Left ventricle myocardium inferior (tissue), 1 donor: ENCODE data around the gene NCS1. TPM values are rescaled to one million over a fixed set of nuclear protein-coding genes. Genes with fewer than 3 reads are reported as not detected.

Experiments
- DNase-seq: peaks from one replicate; pipeline ENCODE4 v3.0.0-alpha.2; 2020
- H3K27ac ChIP-seq: fragments of 200-600 bp; replicated peaks from 2 replicates; pipeline ENCODE4 v1.8.0; 2021
- H3K27me3 ChIP-seq: fragments of 200-600 bp; 2 replicates; pipeline ENCODE4 v1.8.0; 2021; ENCODE audit warnings: low read depth
- H3K36me3 ChIP-seq: fragments of 200-600 bp; 2 replicates; pipeline ENCODE4 v1.8.0; 2021
- H3K4me1 ChIP-seq: fragments of 200-600 bp; 2 replicates; pipeline ENCODE4 v1.8.0; 2021
- H3K4me3 ChIP-seq: fragments of 200-600 bp; 2 replicates; pipeline ENCODE4 v1.8.0; 2021; ENCODE audit warnings: mild to moderate bottlenecking, moderate library complexity
- H3K9me3 ChIP-seq: fragments of 200-600 bp; replicated peaks from 2 replicates; pipeline ENCODE4 v1.8.0; 2021
- CTCF ChIP-seq: fragments of 200-600 bp; IDR thresholded peaks from 2 replicates; pipeline ENCODE4 v1.8.0; 2021; ENCODE audit warnings: antibody characterized with exemption, mild to moderate bottlenecking, borderline replicate concordance
- intact Hi-C: fragments of 100-400 bp; cut with micrococcal nuclease; formaldehyde crosslinking; loops from one replicate; pipeline ENCODE4 v1.11.0; 2022
- total RNA-seq: library from RNA; stranded (reverse); fragmentation: NEBNext Ultra II Directional; extraction: Animal tissue kit (Norgen Biotek cat#: 25700); gene quantifications from one replicate; pipeline ENCODE4 v1.2.1, GENCODE V29; 2021
- donor health status: DM: no; HTN: yes; CAD: no; lungs with severe emphysema.

The NCS1 gene
- total RNA-seq, 1 donor from 2014 or later = 6.1 TPM

DNA sequence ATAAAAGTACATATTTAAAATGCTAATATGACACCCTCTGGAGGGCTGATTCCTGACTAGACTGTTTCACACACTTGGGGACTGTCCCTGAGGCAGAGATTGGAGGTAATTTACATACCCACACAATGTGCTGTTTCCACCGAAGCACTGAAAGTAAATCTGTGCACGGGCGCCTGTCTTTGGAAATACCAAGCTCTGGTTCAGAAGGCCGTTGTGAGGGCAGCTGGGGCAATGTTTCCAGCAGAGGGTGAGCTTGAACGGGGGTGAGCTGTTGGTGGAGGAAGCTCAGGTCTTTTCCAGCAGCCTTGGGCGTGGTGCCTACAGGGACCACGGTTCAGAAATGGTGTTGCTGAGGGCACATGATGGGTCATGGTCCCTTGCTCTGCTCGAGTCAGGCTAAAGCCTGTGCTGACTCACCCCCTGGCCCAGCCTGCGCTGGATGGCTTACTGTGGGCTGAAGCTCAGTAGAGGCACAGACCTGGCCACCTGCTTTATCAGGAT is 67.6 kb downstream of the NCS1 start:
- H3K4me1 ChIP-seq = peaks cover 16% of the 10 kb centered on the region
- DNase-seq = no peak
- H3K27ac ChIP-seq = no peak overlapping the region

DNA sequence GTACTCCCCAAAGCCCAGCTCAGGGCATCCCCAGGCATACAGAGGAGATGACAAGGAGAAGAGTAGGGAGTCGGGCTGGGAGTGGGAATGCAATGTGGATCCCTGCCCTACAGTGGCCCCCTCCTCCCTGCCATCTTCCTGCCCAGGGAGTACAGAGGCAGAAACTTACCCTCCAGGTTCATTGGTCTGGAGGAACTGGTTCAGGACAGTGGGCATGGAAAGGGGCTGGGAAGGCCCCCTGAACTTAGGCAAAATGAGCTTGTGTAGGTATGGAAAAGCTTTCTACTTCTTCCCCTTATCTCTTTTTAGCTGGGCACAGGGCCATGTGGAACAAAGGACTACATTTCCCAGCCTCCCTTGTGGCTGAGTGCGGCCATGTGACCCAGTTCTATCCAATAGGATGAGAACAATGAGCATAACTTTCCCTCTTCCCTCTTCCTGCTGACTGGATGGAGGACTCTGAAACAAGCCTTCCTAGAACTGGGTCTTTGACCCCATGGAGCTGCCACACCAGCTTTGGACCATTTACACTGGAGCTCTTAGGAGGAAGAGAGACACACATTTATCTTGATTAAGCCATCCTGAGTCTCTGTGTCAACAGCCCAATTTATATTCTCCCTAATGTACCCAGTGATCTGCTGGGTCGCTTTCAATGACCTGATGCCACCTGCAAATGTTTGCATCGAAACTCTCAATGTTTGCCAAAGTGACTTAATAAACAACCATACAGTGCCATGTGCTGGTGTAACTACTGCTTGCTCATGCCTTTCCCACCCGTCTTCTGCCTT is 68.4 kb downstream of the NCS1 start:
- intact Hi-C loops = no loop called here
- no peaks in the 10 kb centered on the region for H3K9me3 ChIP-seq
- TF ChIP-seq CTCF = no peak
- no peaks in the 10 kb centered on the region for H3K27me3 ChIP-seq
- H3K36me3 ChIP-seq = no peaks in the 10 kb centered on the region
- no peak overlapping the region for H3K4me3 ChIP-seq
- no peak overlapping the region for H3K27ac ChIP-seq
- DNase-seq = peak; percentile 41
- peaks cover 16% of the 10 kb centered on the region for H3K4me1 ChIP-seq

More for the DNA sequence above, 67.6 kb downstream of the NCS1 start:
- Histone ChIP-seq H3K36me3 (no peaks in the 10 kb centered on the region), H3K27me3 (no peaks in the 10 kb centered on the region), H3K9me3 (no peaks in the 10 kb centered on the region), H3K4me3 (no peak overlapping the region)
- intact Hi-C loops = loop anchor here (5.0 to 10.0 kb wide), 2 partner anchors 132 to 355 kb away; no protein-coding TSS in a partner anchor
- TF ChIP-seq CTCF = no peak

GRCh38 chr9:130241198-130241535 is 69.0 kb downstream of the NCS1 start:
- intact Hi-C loops = no loop called here
- TF ChIP-seq CTCF = no peak
- Histone ChIP-seq H3K36me3 (no peaks in the 10 kb centered on the region), H3K27ac (no peak overlapping the region), H3K4me3 (no peak overlapping the region), H3K9me3 (no peaks in the 10 kb centered on the region), H3K27me3 (no peaks in the 10 kb centered on the region), H3K4me1 (peaks cover 11% of the 10 kb centered on the region)
- DNase-seq = no peak

- H3K9me3 ChIP-seq = no peaks in the 10 kb centered on the region
- no peak for DNase-seq
- H3K4me1 ChIP-seq = peaks cover 9% of the 10 kb centered on the region
- TF ChIP-seq CTCF = no peak
- no peak overlapping the region for H3K4me3 ChIP-seq
- intact Hi-C loops = no loop called here
- H3K27me3 ChIP-seq = no peaks in the 10 kb centered on the region
- no peaks in the 10 kb centered on the region for H3K36me3 ChIP-seq
- H3K27ac ChIP-seq = no peak overlapping the region
Measured at GRCh38 chr9:130242270-130243014, 70.2 kb downstream of the NCS1 start.

- DNase-seq = peak; percentile 72
- TF ChIP-seq CTCF = peak; percentile 95
- Histone ChIP-seq H3K4me3 (peak overlapping the region; percentile 34), H3K36me3 (no peaks in the 10 kb centered on the region), H3K27ac (no peak overlapping the region), H3K4me1 (peaks cover 9% of the 10 kb centered on the region), H3K27me3 (no peaks in the 10 kb centered on the region), H3K9me3 (no peaks in the 10 kb centered on the region)
- intact Hi-C loops = no loop called here
Measured at GRCh38 chr9:130243015-130243881, 71.0 kb downstream of the NCS1 start.
